ENCODE data around the gene RAPGEF1.

Gene RAPGEF1

DNA sequence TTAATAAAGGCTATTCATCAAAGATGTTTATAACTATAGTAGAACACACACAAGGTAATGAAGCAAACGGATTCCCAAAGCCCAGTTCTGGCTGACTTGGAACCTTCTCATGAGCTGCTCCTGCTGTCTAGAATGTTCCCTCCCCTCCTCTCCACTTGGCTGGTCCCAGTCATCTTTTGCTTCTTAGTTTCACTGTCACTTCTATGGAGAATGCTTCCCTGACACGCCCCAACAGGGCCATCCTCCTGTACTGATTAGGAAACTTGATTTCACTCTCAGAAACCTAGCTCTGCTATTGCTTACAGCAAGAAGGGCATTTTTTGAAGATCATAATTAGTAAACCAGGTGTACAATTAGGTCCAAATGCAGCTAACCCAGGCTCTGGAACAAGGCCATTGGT lies 3.2 kb upstream of the RAPGEF1 start:
- POLR2A ChIA-PET: interaction anchor here (1.9 kb wide), 1 partner anchor 9 kb away, joined by 4 read pairs; no protein-coding TSS in a partner anchor
- no peaks in the 10 kb centered on the region for H3K9me3 ChIP-seq (ENCODE audit: control insufficient read depth, insufficient read depth, low read depth, low read length)
- no peaks in the 10 kb centered on the region for H3K36me3 ChIP-seq (ENCODE audit: control insufficient read depth in 2 of 2, insufficient read depth in 1 of 2, low read length in 2 of 2)
- TF ChIP-seq ZNF169 (tag by site-specific recombination; IDR thresholded peaks at IDR 0.05) (no peak), INSM2 (tag by site-specific recombination; IDR thresholded peaks at IDR 0.05) (no peak), ZNF23 (tag by site-specific recombination; IDR thresholded peaks at IDR 0.05; ENCODE audit: borderline replicate concordance) (no peak), ZNF157 (tag by site-specific recombination; IDR thresholded peaks at IDR 0.05) (no peak), ZNF585B (tag by site-specific recombination; IDR thresholded peaks at IDR 0.05) (no peak), ZNF639 (tag by site-specific recombination; IDR thresholded peaks at IDR 0.05) (no peak), FEZF1 (tag by site-specific recombination; IDR thresholded peaks at IDR 0.05) (no peak), ZNF211 (tag by site-specific recombination; IDR thresholded peaks at IDR 0.05; ENCODE audit: low read depth) (no peak), YY1 (tag by site-specific recombination; IDR thresholded peaks at IDR 0.05) (no peak), KLF16 (tag by site-specific recombination; IDR thresholded peaks at IDR 0.05) (no peak), ZNF16 (tag by site-specific recombination; IDR thresholded peaks at IDR 0.05; ENCODE audit: low read depth) (no peak), ZNF768 (tag by site-specific recombination; IDR thresholded peaks at IDR 0.05) (no peak), ZSCAN5A (tag by site-specific recombination; IDR thresholded peaks at IDR 0.05) (no peak)
- TF ChIP-seq, protein P1, sequence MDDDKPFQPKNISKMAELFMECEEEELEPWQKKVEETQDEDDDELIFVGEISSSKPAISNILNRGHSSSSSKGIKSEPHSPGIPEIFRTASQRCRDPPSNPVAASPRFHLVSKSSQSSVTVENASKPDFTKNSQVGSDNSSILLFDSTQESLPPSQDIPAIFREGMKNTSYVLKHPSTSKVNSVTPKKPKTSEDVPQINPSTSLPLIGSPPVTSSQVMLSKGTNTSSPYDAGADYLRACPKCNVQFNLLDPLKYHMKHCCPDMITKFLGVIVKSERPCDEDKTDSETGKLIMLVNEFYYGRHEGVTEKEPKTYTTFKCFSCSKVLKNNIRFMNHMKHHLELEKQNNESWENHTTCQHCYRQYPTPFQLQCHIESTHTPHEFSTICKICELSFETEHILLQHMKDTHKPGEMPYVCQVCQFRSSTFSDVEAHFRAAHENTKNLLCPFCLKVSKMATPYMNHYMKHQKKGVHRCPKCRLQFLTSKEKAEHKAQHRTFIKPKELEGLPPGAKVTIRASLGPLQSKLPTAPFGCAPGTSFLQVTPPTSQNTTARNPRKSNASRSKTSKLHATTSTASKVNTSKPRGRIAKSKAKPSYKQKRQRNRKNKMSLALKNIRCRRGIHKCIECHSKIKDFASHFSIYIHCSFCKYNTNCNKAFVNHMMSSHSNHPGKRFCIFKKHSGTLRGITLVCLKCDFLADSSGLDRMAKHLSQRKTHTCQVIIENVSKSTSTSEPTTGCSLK (tag by site-specific recombination; IDR thresholded peaks at IDR 0.05): no peak
- no peak overlapping the region for H3K4me3 ChIP-seq (ENCODE audit: low read depth, low read length)
- H3K27ac ChIP-seq (ENCODE audit: extremely low read depth, low read depth, low read length): no peak overlapping the region
- CTCF ChIA-PET: interaction anchor here (0.6 to 9.6 kb wide), 12 partner anchors 10 to 696 kb away, joined by 3 to 193 read pairs (median 6); no protein-coding TSS in a partner anchor
- H3K4me1 ChIP-seq (ENCODE audit: control insufficient read depth, insufficient read depth, low read length): no peaks in the 10 kb centered on the region

DNA sequence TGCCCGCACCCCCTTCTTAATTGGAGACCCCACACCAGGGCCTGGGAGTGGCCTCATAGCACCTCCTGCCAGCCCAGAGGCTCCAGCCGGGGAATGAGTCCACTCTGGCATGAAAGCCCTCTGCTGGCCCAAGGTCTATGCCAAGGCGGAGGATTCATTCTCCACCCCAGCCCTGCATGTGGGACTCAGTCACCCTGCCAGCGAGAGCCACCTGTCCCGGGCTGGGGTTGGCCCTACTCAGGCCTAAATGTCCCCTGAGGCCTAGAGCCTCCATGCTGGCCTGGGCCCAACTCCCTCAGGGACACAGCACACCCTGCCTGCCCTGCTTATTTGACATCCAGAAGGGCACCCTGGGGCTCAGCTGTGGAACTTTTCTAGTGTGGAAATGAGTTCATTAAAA lies 1.0 kb upstream of the RAPGEF1 start:
- POLR2A ChIA-PET: interaction anchor here (0.7 kb wide), 1 partner anchor 19 kb away, joined by 3 read pairs; no protein-coding TSS in a partner anchor
- CTCF ChIA-PET: interaction anchor here (0.6 to 9.6 kb wide), 45 partner anchors 8 to 566 kb away, joined by 3 to 193 read pairs (median 5); no protein-coding TSS in a partner anchor
- no peaks in the 10 kb centered on the region for H3K36me3 ChIP-seq (ENCODE audit: control insufficient read depth in 2 of 2, insufficient read depth in 1 of 2, low read length in 2 of 2)
- H3K27ac ChIP-seq (ENCODE audit: extremely low read depth, low read depth, low read length): no peak overlapping the region
- no peak overlapping the region for H3K4me3 ChIP-seq (ENCODE audit: low read depth, low read length)
- no peak for TF ChIP-seq ZNF16 (tag by site-specific recombination; IDR thresholded peaks at IDR 0.05; ENCODE audit: low read depth)
- TF ChIP-seq YY1 (tag by site-specific recombination; IDR thresholded peaks at IDR 0.05): no peak
- no peak for TF ChIP-seq ZNF248 (tag by site-specific recombination; IDR thresholded peaks at IDR 0.05)
- TF ChIP-seq ZBTB6 (tag by site-specific recombination; IDR thresholded peaks at IDR 0.05): no peak
- TF ChIP-seq, protein P2, sequence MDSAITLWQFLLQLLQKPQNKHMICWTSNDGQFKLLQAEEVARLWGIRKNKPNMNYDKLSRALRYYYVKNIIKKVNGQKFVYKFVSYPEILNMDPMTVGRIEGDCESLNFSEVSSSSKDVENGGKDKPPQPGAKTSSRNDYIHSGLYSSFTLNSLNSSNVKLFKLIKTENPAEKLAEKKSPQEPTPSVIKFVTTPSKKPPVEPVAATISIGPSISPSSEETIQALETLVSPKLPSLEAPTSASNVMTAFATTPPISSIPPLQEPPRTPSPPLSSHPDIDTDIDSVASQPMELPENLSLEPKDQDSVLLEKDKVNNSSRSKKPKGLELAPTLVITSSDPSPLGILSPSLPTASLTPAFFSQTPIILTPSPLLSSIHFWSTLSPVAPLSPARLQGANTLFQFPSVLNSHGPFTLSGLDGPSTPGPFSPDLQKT (IDR thresholded peaks at IDR 0.05; ENCODE audit: borderline replicate concordance, low read depth, low read length): no peak
- H3K9me3 ChIP-seq (ENCODE audit: control insufficient read depth, insufficient read depth, low read depth, low read length): no peaks in the 10 kb centered on the region
- H3K4me1 ChIP-seq (ENCODE audit: control insufficient read depth, insufficient read depth, low read length): no peaks in the 10 kb centered on the region; the same call in 1 of the 2 replicates
